OCI-LY1 (cell line): ENCODE data around the gene COL15A1.

ENCODE experiments used
- EZH2 ChIP-seq: fragments of 200-600 bp; sonication (generic), shearing (Covaris generic); IDR thresholded peaks from 2 replicates; pipeline ENCODE4 v1.8.0; 2017; ENCODE audit warnings: borderline replicate concordance, mixed run types, mild to moderate bottlenecking, antibody characterized with exemption, low read length, moderate library complexity, mixed read lengths
- TF ChIP-seq, protein P1 (sequence below): fragments of 200-600 bp; sonication (generic), shearing (Covaris generic); IDR thresholded peaks from 2 replicates; pipeline ENCODE4 v1.5.1; 2017; ENCODE audit warnings: mild to moderate bottlenecking, antibody characterized with exemption, low read length, moderate library complexity, mixed read lengths

DNA sequence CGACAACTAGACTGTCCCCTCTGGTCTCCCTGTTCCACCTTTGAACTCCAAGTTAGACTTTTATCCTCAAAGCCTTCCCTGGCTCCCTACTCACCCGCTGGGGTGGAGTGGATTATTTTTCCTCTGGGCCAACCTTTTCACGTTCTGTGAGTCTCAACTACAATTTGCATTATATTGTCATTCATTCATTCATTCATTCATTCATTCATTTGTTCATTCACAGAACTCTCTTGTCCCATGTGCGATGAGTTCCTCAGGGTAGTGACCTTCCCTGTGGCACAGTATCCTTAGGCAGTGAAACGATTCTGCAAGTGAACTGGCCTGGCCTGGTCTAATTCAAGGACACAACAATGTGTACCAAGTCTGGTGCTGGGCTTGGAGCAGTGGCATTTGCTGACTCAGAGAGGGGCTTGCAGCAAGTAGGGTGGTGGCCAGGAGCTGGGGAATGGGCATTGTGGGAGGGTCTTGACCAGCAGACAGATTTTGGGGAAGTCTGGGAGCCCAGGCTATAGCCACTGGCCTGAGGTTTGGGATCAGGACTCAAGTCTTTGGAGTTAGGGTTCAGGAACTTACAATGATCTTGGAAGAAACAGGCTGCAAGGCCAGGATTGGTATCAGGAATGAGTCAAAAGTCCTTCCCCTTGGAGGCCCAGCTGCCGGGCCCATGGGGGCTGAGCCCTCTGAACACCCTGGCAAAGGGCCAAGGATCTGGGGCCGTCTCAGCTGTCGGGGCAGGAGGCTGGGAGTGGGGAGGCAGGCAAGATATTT, 37.2 kb upstream of the COL15A1 start:
- TF ChIP-seq, protein P1, sequence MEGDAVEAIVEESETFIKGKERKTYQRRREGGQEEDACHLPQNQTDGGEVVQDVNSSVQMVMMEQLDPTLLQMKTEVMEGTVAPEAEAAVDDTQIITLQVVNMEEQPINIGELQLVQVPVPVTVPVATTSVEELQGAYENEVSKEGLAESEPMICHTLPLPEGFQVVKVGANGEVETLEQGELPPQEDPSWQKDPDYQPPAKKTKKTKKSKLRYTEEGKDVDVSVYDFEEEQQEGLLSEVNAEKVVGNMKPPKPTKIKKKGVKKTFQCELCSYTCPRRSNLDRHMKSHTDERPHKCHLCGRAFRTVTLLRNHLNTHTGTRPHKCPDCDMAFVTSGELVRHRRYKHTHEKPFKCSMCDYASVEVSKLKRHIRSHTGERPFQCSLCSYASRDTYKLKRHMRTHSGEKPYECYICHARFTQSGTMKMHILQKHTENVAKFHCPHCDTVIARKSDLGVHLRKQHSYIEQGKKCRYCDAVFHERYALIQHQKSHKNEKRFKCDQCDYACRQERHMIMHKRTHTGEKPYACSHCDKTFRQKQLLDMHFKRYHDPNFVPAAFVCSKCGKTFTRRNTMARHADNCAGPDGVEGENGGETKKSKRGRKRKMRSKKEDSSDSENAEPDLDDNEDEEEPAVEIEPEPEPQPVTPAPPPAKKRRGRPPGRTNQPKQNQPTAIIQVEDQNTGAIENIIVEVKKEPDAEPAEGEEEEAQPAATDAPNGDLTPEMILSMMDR, result no peak
- no peak for TF ChIP-seq EZH2
